Measurements from ENCODE around the gene HS3ST5. TPM values are rescaled to one million over a fixed set of nuclear protein-coding genes. Genes with fewer than 3 reads are reported as not detected.
A peak's percentile ranks its signal among the peaks of the same experiment; 100 is the strongest.

HS3ST5 gene
- total RNA-seq, 1 experiment from 2014 or later = 14.4 TPM

DNA sequence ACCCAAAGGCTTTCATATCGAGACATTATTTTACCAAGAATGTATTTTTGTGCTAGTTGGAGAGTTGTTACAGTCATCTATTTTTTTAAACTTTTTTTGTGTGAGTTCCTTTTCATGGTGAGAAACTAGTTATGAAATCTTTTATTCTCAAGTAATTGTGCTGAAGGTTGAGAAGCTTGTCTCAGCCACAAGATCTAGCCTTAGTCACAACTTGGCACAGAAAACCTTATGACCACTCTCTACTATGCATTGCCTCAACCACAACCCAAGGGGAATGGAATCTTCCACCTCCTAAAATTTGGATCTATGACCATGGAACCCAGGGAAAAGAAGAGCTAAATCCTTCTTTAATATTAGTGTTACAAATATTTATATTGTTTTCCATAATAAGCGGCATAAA lies 58.5 kb downstream of the HS3ST5 start:
- Histone ChIP-seq H2AK5ac (ENCODE audit: insufficient read length, low read length) (no peak overlapping the region), H3K9ac (ENCODE audit: extremely low read depth, insufficient read length, low read length) (no peak overlapping the region), H3K23me2 (ENCODE audit: insufficient read length, low read depth, low read length, poor library complexity, severe bottlenecking) (no peaks in the 10 kb centered on the region), H2BK20ac (ENCODE audit: low read depth, low read length, poor library complexity, severe bottlenecking) (no peak overlapping the region), H3K27ac (ENCODE audit: insufficient read length, low read depth, low read length) (no peak overlapping the region), H3K9me3 (ENCODE audit: control insufficient read depth, low read depth, low read length) (no peaks in the 10 kb centered on the region), H2BK120ac (ENCODE audit: low read depth, low read length, poor library complexity, severe bottlenecking) (no peak overlapping the region), H4K91ac (ENCODE audit: insufficient read length, low read depth, low read length) (no peak overlapping the region), H2BK5ac (ENCODE audit: insufficient read length, low read length) (no peak overlapping the region), H2BK12ac (ENCODE audit: insufficient read length, low read depth, low read length) (no peak overlapping the region), H2AFZ (ENCODE audit: low read length) (no peak overlapping the region), H3K4me2 (ENCODE audit: insufficient read depth, insufficient read length, low read length) (no peak overlapping the region), H3K23ac (ENCODE audit: insufficient read length, low read depth, low read length) (no peak overlapping the region), H3K27me3 (ENCODE audit: insufficient read depth, low read length) (no peaks in the 10 kb centered on the region), H3K56ac (ENCODE audit: insufficient read length, low read depth, low read length) (no peak overlapping the region), H4K5ac (ENCODE audit: insufficient read length, low read depth, low read length) (no peak overlapping the region), H3K79me1 (ENCODE audit: insufficient read depth, low read depth, low read length, poor library complexity, severe bottlenecking) (no peaks in the 10 kb centered on the region), H3T11ph (ENCODE audit: low read length) (no peak overlapping the region), H2BK15ac (ENCODE audit: low read depth, low read length) (no peak overlapping the region), H3K14ac (ENCODE audit: insufficient read depth, low read length) (no peak overlapping the region), H3K18ac (ENCODE audit: insufficient read length, low read depth, low read length) (no peak overlapping the region), H3K4ac (ENCODE audit: low read depth, low read length) (no peak overlapping the region), H4K20me1 (ENCODE audit: control insufficient read depth, insufficient read depth, insufficient read length) (no peaks in the 10 kb centered on the region), H3K79me2 (ENCODE audit: insufficient read depth, low read length) (no peaks in the 10 kb centered on the region), H4K8ac (replicated peaks; ENCODE audit: insufficient read length, low read depth, low read length) (no peak overlapping the region), H3K4me1 (ENCODE audit: insufficient read depth, low read length) (peaks cover 6% of the 10 kb centered on the region; the same call in 1 of the 2 replicates)
- Mint-ChIP-seq H3K9me3 (no peaks in the 10 kb centered on the region), H3K4me3 (no peak overlapping the region), H3K27ac (peak overlapping the region in 1 of 3 experiments; percentile 61; a peak in 3 of 7 replicates), H3K4me1 (peaks cover 56 to 60% of the 10 kb centered on the region in 2 experiments), H3K27me3 (ENCODE audit: low read depth) (no peaks in the 10 kb centered on the region), H3K36me3 (ENCODE audit: insufficient read depth in 1 of 3, low read depth in 3 of 3) (peaks cover 0 to 15% (median 8%) of the 10 kb centered on the region in 3 experiments; a peak in 4 of 7 replicates)
- DNase-seq = no peak
- TF ChIP-seq, protein P1, sequence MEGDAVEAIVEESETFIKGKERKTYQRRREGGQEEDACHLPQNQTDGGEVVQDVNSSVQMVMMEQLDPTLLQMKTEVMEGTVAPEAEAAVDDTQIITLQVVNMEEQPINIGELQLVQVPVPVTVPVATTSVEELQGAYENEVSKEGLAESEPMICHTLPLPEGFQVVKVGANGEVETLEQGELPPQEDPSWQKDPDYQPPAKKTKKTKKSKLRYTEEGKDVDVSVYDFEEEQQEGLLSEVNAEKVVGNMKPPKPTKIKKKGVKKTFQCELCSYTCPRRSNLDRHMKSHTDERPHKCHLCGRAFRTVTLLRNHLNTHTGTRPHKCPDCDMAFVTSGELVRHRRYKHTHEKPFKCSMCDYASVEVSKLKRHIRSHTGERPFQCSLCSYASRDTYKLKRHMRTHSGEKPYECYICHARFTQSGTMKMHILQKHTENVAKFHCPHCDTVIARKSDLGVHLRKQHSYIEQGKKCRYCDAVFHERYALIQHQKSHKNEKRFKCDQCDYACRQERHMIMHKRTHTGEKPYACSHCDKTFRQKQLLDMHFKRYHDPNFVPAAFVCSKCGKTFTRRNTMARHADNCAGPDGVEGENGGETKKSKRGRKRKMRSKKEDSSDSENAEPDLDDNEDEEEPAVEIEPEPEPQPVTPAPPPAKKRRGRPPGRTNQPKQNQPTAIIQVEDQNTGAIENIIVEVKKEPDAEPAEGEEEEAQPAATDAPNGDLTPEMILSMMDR (conservative IDR thresholded peaks at IDR 0.05) = no peak
- WGBS (ENCODE audit: extremely low coverage, insufficient read length, low lambda C conversion rate) = 100% methylated on average over 1 of the region's 2 CpGs
